NCI-H748 treated with DMSO at 0.1 percent for 48 hours (cell line): Measurements from ENCODE around the gene KIAA1614.
"Not testable (repeated sequence)": the region's sequence is repeated elsewhere in the genome, so short reads cannot be mapped to it uniquely, and the experiment has no call there.

ENCODE experiments used
- DNase-seq: peaks from one replicate; lab custom pipeline; 2025; lab: John Stamatoyannopoulos, UW

The KIAA1614 gene

DNA sequence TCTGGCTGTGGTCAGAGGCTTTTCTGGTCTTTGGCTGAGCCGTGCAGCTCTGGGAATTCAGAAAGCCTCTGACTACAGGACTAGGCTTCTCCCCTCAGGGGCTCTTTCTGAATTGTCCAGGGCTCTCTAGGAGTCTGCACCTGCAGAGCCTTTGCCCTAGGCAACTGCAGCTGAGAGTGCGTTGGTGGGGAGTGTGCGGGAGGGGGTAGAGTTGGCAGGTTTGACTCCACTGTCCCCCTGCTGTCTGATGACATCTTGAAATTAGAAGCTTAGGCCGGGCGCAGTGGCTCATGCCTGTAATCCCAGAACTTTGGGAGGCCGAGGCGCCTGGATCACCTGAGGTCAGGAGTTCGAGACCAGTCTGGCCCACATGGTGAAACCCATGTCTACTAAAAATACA lies 32.9 kb downstream of the KIAA1614 start:
- DNase-seq: no peak

GRCh38 chr1:180946056-180946455 lies 33.4 kb downstream of the KIAA1614 start:
- DNase-seq: no peak

DNA sequence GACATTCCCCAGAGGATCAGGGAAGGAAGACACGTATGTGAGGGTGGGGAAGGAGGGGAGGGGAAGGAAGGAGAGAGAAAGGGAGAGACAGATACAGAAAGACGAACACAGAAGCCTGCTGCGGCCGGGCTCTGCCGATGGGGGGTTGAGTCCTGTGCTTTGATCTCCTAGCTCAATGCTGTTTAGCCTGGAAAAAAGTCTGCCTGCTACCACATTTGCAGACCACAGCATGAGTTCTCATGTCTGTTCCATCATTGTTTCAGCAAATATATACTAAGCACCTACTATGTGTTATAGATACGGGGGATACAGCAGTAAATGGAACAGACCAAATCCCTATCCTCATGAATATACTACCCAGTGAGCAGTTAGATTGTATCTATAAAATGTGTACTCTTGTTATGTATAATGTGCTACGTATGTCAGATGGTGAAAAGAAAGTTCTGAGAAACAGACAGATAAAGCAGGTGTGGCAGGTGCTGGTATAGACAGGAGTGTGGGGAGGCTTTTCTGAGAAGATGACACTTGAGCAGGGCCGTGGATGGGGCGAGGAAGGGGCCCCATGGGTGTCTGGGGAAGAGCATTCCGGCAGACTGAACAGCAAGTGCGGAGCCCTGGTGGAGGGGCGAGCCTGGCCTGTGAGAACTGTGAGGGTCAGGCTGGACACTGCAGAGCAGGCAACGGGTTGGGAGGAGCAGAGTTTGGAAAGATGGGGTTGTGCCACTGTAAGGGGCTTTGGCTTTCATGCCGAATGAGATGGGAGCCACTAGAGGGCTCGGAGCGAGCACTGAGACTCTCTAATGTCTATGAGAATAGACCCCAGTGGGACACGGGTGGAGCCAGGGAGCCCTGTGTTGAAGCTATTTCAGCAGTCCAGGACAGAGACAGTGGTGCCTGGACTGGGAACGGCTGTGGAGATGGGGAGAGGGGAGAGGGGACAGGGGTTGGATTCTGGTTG lies 34.1 kb downstream of the KIAA1614 start:
- DNase-seq: no peak

- no peak for DNase-seq
These were observed 34.8 kb downstream of the KIAA1614 start for GRCh38 chr1:180947499-180947885.

- DNase-seq: no peak
These were observed 35.4 kb downstream of the KIAA1614 start for GRCh38 chr1:180947901-180948640.

DNA sequence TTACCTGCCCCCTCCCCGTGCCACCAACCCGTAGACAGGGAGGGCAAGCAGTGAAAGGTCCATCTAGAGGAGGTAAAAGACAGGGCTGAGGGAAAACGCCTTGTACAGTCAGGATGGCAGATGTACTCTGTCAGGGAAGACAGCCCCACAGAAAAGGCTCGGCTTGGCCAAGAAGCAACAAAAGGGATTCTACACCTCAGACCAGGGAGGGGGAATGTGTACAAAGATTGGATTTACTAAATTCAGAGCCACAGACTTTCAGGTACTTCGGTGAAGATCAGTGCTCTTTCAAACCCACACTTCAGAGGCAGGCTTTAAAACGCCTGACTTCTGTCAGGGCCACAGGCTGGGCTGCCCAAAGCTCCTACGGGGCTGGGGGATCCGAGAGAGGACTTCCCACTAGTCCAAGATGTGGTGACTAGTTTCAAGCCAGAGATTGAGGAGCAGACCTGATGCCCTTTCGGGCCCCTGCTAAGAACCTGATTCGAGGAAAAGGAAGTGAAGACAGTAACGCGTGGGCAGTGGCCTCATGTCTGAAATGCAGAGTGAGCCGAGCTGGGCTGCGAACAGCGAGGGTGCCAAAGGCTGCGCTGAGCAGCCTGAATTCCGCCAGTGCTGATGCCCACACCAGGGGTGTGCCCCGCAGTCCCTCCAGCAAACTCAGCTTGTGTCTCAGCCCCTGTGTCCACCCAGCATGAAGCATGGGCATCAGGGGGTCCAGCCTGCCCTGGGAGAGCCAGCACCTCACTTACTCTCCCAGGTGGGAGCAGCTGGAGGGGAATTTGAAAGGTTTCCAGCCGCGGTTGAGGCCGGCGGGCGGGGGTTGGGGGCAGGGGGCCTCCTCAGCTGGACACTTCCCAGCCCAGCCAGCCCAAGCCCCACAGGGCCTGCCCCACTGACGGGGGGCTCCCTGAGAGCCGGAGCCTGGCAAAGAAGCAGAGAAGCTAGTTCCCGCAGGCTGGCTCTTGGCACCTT lies 36.2 kb downstream of the KIAA1614 start:
- no peak for DNase-seq

GRCh38 chr1:180949616-180950000 lies 36.9 kb downstream of the KIAA1614 start:
- DNase-seq: no peak

GRCh38 chr1:180950321-180950720 lies 37.6 kb downstream of the KIAA1614 start:
- DNase-seq: no peak

DNA sequence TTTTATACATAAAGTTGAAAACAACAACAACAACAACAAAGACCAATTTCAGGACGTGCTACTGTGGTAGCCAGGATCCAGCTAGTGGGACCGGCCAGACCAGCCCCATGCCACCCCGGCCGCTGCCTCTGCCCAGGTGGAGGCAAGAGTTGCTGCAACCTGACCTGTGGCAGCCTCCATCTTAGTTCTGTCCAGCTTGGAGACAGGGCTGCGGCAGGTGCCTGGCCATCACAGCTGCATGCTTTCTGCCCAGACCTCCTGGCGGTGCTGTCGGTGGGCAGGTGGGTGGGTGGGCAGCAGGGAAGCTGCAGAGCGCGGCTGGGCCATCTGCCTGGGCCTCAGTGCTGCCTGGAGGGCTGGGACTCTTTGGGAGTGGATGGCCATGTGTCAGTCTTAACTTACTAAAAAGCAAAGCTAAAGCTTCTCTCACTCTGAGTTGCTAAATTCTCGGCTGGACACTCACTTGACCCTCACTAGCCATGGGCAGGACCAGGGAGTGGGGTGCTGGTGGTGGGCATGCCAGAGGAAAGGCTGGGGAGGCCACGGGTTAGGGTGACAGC lies 38.6 kb downstream of the KIAA1614 start:
- DNase-seq: no peak

DNA sequence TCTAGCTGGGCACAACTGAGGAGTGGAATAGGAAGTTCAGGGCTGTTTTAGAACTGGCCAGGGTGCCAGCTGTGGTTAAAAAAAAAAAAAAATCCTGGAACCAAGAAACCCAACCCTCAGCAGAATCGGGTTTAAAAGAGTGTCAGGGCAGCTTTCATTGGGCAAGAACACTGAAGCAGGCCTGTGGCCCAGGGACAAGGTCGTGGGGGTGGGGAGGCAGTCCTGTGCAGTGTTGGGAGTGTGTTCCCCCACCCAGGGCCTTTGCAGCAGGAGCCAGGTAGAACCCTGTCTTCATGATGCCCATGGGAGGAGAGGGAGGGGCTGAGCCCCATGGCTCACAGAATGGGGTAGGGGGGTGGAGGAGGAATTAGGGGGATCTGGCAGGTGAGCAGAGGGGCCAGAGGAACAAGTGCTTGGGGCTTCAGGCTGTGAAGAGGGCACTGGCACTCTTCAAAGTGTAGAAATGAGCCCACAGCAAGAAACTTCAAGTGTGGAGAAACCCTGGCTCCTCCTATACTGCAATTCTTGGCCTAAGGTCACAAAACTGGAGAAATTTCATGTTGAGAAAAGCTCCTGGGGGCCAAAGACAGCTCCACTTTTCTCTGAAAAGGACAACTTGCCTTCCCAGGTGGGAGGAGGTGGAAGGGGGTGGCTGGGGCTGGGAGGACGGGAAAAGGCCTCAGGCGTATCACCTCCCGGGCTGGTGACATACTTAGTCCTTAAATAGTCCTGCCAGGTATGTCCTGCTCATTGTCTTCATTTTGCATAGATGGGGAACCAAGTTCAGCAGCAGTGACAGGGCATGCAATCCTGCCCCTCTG lies 39.3 kb downstream of the KIAA1614 start:
- no peak for DNase-seq

- no peak for DNase-seq
These were observed 39.9 kb downstream of the KIAA1614 start for GRCh38 chr1:180952657-180953013.

DNA sequence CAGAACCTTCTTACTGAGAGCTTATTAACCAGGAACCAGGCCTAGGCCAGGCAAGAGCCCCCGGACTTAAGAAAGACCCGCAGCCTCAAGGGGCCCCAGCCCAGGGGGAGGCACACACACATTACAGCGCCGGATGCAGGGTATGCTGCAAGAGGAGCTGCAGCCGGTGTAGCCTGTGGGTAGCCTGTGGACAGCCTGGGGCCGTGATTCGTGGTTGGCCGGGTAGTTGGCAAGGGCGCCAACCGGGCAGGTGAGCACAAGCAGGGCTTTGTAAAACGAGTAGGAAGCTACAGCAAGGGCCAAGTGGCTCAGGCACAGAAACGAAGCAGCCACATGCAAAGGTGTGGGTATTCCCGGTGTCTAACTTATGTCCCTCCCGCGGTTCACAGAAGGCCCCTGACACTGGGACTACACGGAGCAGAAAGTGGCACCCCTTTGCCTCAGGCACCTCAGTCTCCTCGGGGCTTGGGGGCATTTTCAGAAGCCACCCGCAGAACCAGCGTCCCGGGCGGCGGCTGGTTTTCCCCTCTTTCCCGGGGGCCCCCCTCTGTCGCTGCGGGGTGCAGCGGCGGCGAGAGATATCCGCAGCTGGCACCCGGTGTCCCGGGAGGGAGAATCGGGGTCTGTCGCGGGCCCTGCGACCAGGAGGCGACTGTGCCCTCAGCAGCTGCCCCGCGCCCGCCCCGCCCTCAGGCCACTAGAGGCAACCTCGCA lies 40.8 kb downstream of the KIAA1614 start:
- no peak for DNase-seq

GRCh38 chr1:180954005-180954800 lies 41.5 kb downstream of the KIAA1614 start:
- no peak for DNase-seq

DNA sequence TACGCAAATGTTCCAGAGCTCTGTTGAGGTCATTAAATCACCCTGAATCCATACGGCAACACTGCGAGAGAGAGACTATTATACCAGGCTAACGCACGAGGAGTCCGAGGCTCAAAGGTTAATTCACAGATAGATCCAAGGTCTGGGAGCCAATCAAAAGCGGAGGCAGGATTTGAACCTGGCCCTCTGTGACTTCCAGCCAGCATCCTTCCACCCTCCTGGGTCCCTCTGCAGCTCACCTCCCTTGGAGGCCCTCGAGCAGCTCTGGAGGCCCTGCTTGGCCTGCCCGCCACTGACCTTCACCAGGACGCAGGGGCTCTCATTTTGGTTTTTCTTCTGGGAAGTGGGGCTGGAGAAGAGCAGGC lies 42.1 kb downstream of the KIAA1614 start:
- no peak for DNase-seq

DNA sequence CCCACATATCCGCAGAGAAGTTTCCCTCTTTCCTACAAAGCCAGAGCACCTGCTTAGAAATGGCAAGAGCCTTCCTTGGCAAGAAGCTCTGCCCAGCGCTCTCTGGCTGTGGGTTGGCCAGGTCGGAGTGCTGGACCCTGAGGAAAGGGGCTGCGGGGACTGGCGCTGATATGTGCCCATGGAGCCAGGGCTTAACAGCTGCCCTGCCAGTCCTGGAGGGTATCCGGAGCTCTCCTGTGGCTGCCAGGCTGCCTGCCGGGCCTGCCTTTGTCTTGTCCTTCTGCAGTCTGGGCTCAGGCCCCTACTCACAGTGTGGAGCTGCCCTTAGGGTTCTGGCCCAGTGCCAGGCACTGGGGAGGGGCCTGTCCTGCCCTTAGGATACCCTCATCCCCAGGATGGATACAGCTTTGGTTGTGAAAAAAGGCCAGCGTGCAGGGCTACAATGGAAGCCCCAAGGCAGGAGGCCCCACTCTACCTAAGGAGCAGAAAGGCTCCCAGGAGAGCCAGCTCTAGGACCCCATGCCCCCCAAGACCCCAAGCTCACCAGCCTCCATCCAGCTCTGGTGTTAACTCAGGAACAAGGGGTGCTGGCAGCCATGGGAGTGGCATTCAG lies 43.4 kb downstream of the KIAA1614 start:
- no peak for DNase-seq

GRCh38 chr1:180959620-180960019 lies 46.9 kb downstream of the KIAA1614 start:
- DNase-seq: not testable (repeated sequence)

- no peak for DNase-seq
These were observed 48.9 kb downstream of the KIAA1614 start for GRCh38 chr1:180961622-180962021.

GRCh38 chr1:180962178-180962577 lies 49.5 kb downstream of the KIAA1614 start:
- DNase-seq: no peak

DNA sequence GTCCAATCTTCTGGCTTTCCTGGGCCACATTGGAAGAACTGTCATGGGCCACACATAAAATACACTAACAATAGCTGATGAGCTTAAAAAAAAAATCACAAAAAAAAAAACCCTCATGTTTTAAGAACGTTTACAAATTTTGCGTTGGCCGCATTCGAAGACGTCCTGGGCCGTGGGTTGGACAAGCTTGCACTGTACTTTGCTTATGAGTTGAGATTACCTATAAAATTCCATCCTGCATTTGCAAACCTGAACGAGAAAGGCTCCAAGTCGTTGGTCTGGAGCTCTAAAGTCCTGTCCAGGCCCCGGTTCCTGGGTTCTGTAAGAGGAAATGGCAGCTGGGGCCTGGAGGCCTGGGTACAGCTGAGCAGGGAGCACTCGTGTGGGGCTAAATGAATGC lies 51.4 kb downstream of the KIAA1614 start:
- DNase-seq: no peak
